HEK293T (cell line): ENCODE results near the gene BTBD3.

ENCODE experiments used
- BHLHE40 ChIP-seq: fragments of 450-650 bp; IDR thresholded peaks from 2 replicates; pipeline ENCODE4 v1.6.1; 2016; ENCODE audit warnings: mild to moderate bottlenecking, moderate library complexity, borderline replicate concordance
- ELF4 ChIP-seq: fragments of 450-650 bp; IDR thresholded peaks from 2 replicates; pipeline ENCODE4 v1.6.1; 2017; ENCODE audit warnings: antibody characterized with exemption
- FOXK2 ChIP-seq: fragments of 450-650 bp; IDR thresholded peaks from 2 replicates; pipeline ENCODE4 v1.6.1; 2016; ENCODE audit warnings: mild to moderate bottlenecking
- FOXM1 ChIP-seq: fragments of 450-650 bp; IDR thresholded peaks from 2 replicates; pipeline ENCODE4 v1.6.1; 2017; ENCODE audit warnings: mild to moderate bottlenecking, borderline replicate concordance
- L3MBTL2 ChIP-seq: fragments of 450-650 bp; conservative IDR thresholded peaks from 2 replicates; pipeline ENCODE4 v1.6.1; 2016; ENCODE audit warnings: mild to moderate bottlenecking
- LEF1 ChIP-seq: fragments of 450-650 bp; IDR thresholded peaks from 2 replicates; pipeline ENCODE4 v1.6.1; 2017; ENCODE audit warnings: mild to moderate bottlenecking, borderline replicate concordance
- NFRKB ChIP-seq: fragments of 450-650 bp; IDR thresholded peaks from 2 replicates; pipeline ENCODE4 v1.6.1; 2016; ENCODE audit warnings: mild to moderate bottlenecking, moderate library complexity
- SP1 ChIP-seq: fragments of 450-650 bp; IDR thresholded peaks from 2 replicates; pipeline ENCODE4 v1.6.1; 2017
- SUZ12 ChIP-seq: fragments of 450-650 bp; IDR thresholded peaks from 2 replicates; pipeline ENCODE4 v1.6.1; 2016; ENCODE audit warnings: mild to moderate bottlenecking
- TARDBP ChIP-seq: fragments of 450-650 bp; IDR thresholded peaks from 2 replicates; pipeline ENCODE4 v1.6.1; 2016
- ZNF384 ChIP-seq: fragments of 450-650 bp; IDR thresholded peaks from 2 replicates; pipeline ENCODE4 v1.6.1; 2016

GRCh38 chr20:11869641-11870040 is 48.1 kb upstream of the BTBD3 start:
- TF ChIP-seq TARDBP (no peak), FOXM1 (no peak), SP1 (no peak), NFRKB (no peak), L3MBTL2 (no peak), FOXK2 (no peak), ELF4 (no peak), BHLHE40 (no peak), SUZ12 (no peak), ZNF384 (no peak), LEF1 (no peak)
